ENCODE results near the gene TMPRSS9. TPM values are rescaled to one million over a fixed set of nuclear protein-coding genes. Genes with fewer than 3 reads are reported as not detected.

Gene TMPRSS9
- polyA plus RNA-seq, 1 donor, result 0.38 TPM

- DNase-seq (ENCODE audit: low read depth), result no peak
Observed at GRCh38 chr19:2329501-2329916, 30.6 kb upstream of the TMPRSS9 start.

GRCh38 chr19:2330255-2330631, 29.8 kb upstream of the TMPRSS9 start:
- DNase-seq (ENCODE audit: low read depth), result no peak

GRCh38 chr19:2330632-2331284, 29.3 kb upstream of the TMPRSS9 start:
- no peak for DNase-seq (ENCODE audit: low read depth)

GRCh38 chr19:2331601-2332246, 28.3 kb upstream of the TMPRSS9 start:
- no peak for DNase-seq (ENCODE audit: low read depth)

DNA sequence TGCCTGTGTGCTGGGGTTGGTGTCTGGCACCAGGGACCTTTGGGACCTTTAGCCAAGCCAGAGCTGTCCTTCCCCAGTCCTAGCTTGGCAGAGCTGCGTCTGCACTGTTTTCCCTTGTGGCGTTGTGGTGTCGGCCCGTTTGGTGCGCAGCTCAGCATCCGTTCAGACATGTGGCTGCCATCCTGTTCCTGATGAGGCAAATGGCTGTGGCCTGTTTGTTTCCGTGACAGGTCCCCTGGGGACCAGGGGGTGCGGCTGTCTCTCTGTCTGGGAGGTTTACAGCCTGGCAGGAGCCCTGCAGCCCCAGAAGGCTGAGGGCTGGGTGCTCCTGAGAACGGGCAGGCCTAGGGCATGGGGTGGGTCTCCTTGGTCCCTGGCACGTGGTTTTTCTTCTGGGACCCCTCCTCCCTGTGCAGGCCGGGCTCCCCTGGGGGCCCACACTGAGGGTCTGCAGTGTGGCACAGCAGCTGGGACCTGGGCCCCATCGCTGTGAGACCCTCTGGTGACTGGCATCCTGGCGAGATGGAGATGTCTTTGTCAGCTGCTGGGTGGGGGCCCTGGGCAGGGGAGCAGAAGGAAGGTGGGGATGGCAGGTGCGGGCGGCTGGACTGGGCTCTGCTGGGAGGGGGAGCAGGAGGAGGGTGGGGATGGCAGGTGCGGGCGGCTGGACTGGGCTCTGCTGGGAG, 27.6 kb upstream of the TMPRSS9 start:
- no peak for DNase-seq (ENCODE audit: low read depth)

- DNase-seq (ENCODE audit: low read depth), result no peak
Observed at GRCh38 chr19:2333027-2333806, 26.8 kb upstream of the TMPRSS9 start.

DNA sequence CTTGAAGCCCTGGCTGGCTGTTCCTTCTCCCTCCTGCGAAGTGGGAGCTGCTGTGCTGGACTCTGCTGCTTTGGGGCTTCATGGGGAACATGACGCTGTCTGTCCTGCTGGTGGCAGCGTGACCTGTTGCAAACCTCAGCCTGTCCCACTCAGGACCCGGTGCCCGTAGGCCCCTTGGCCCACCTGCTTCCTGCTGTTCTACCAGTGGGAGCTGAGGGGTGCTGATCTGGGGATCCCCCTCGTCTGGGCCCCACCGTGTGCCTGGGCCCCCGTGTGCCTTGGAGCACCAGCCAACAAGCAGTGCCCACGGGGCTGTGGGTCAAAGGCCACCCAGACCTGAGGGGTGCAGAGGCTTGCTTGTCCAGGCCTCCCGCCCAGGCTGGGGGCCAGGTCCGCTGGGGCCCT, 26.3 kb upstream of the TMPRSS9 start:
- DNase-seq (ENCODE audit: low read depth), result no peak

DNA sequence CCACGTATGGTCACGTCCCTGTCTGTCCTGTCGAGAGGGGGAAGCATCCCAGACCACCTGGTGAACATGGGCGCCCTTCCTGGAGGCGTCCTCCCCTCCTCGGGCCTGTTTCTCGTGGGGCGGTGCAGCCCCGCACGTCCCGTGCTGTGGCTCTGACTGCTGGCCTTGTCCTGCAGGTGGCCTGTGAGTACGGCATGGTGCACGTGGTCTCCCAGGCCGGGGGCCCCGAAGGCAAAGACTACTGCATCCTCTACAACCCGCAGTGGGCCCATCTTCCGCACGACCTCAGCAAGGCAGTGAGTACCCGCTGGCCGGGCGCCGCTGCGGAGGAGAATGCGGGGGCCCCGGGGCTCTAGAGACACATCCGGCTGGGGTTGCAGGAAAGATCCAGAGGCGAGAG, 25.6 kb upstream of the TMPRSS9 start:
- no peak for DNase-seq (ENCODE audit: low read depth)

GRCh38 chr19:2334986-2335846, 24.8 kb upstream of the TMPRSS9 start:
- DNase-seq (ENCODE audit: low read depth), result no peak

DNA sequence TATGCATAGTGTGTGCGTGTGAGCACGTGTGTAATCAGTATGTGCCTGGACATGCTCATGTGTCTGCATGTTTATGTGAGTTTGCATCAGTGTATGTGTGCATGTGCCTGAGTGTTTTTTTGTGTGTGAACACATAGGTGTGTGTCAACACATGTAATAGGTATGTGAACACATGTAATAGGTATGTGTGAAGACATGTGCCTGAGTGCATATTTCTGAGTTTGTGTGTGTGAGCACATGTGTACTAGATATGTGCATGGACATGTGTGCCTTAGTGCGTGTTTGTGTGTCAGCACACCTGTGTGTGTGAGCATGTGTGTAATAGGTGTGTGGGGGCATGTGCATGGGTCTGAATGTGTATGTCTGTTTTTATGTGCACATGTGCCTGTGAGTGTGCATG, 24.2 kb upstream of the TMPRSS9 start:
- no peak for DNase-seq (ENCODE audit: low read depth)

- DNase-seq (ENCODE audit: low read depth), result no peak
Observed at GRCh38 chr19:2336528-2337328, 23.3 kb upstream of the TMPRSS9 start.

DNA sequence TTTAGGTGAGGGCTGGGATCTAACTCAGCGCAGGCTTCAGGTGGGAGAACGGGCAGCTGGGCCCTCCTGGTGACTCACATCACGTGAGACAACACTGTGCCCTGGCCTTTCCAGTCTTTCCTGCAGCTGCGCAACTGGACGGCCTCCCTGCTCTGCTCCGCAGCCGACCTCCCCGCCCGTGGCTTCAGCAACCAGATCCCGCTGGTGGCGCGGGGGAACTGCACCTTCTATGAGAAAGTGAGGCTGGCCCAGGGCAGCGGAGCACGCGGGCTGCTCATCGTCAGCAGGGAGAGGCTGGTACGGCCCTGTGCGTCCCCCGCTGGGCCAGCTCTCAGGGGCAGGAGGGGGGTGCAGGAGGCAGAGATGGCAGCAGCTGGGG, 22.7 kb upstream of the TMPRSS9 start:
- DNase-seq (ENCODE audit: low read depth), result no peak

DNA sequence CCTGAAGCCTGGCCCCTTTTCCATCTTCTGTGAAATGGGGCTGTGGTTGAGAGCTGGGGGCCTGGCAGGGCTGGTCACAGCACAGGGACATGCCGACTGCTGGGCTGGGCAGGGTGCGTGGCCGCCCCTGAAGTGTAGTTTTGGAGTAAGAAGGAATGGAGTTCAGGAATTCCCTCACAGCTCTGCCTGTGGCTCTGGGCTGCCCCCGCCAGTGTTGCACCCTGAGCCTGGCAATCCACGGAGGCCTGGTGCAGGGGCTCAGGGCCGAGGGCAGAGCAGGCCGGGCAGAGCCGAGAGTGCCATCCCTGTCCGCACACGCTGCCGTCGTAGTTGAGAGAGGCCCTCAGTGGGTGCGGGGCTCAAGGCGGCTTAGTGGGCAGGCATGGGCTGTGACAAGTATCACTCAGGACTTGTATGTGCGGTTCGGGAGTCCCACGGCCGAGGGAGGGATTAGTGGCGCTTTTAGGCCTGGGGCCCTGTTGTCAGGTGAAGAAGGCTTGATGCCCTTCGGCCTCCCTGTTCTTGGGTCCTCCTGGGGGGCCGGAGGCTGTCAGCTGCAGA, 21.9 kb upstream of the TMPRSS9 start:
- DNase-seq (ENCODE audit: low read depth), result no peak

DNA sequence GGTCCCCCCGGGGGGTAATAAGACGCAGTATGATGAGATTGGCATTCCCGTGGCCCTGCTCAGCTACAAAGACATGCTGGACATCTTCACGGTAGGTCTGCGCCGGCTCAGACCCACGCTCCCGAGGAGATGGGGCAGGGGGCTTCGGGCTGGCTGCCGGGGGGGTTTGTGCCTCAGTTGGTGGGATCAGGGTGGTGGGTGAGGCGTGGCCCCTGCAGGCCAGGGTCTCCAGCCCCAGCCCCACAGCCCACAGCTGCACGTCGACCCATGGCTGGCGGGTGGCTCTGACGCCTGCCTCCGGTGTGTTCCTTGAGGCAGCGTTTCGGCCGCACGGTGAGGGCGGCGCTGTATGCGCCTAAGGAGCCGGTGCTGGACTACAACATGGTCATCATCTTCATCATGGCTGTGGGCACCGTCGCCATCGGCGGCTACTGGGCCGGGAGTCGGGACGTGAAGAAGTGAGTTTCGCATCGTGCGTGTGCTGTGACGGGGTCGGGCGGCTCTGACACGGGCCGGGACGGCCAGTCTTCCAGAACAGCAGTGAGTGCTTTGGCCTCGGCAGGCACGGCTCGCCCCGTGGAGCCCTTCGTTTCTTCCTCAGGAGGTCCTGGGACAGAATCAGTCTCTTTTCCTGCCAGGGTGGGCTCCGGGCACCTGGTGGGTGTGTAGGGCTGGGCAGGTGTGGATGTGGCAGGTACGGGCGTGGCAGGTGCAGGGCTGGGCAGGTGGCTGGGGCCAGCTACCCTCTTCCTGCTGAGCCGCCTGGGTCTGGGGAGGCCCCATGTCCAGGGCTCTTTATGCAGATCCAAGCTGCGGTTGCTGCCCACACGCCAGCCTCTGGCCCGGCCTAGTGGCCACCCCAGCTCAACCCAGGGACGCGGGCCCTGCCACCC, 21.1 kb upstream of the TMPRSS9 start:
- no peak for DNase-seq (ENCODE audit: low read depth)

DNA sequence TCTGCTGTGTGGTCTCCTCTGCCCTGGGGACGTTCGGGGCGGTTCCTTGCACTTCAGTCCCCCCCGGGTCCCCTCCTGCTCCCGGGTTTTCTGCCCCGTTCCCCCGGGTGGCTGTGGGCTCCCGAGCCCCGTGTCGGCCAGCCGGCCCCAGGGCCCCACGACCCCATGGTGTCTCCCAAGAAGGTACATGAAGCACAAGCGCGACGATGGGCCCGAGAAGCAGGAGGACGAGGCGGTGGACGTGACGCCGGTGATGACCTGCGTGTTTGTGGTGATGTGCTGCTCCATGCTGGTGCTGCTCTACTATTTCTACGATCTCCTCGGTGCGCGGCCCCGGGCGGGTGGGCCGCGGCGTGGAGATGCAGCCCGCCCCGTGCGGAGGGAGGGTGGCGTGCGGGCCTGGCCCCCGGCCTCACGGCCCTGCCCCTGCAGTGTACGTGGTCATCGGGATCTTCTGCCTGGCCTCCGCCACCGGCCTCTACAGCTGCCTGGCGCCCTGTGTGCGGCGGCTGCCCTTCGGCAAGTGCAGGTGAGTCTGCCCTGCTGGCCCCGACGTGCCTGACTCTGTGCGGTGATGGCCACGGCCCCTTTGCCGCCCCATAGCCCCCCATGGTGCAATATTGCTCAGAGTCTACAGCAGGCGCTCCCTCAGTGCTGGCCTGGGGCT, 20.3 kb upstream of the TMPRSS9 start:
- DNase-seq (ENCODE audit: low read depth), result no peak

DNA sequence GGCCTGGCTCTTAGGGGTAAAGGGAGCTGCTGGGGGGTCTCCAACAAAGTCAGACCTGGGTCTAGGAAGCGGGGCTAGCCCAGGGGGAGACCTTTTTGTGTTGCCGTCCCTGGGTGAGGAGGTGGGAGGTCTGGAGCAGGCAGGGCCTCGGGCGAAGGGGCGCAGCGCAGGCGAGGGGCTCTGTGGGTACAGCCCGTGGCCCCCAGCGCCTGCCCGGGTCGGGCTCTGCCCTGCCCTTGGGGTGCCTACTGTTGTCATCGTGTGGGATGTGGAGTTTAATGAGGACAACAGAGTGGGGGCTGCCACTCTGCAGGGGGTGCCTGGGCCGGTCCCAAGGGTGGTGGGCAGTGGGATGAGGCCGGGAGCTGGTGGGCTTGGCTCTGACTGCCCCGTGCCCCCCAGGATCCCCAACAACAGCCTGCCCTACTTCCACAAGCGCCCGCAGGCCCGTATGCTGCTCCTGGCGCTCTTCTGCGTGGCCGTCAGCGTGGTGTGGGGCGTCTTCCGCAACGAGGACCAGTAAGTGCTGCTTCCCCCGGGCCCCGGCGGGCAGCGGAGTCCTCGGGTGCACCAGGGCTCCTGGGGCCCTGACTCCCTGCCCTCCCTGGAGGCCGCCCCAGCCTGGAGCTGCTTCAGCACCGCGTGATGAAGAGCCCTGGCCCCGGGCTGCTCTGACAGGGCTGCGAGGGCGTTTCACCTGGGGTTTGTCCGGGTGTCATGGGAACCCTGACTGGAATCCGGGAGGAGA, 19.4 kb upstream of the TMPRSS9 start:
- DNase-seq (ENCODE audit: low read depth), result no peak

DNA sequence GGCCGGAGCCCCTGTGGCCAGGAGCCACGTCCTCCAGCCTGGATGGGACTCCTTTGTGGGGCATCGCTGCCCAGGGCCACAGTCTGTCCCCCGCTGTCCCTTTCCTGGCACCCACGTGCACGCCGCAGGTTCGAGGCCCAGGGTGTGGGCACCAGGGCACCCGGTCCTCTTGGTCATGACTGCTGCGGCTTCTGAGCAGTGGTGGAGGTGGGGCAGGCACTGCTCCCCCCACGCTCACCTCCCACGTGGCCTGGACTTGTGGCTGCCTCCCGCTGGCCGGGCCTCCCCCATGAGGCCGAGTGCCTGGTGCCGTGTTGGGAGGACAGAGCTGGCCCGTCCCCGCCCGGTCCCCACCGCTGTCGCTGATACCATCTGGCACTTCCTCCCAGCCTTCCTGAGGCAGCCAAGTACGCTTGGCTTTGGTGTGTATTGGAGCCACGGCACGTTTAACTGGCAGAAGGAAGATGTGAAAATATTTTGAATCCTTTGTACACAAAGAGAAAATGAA, 18.8 kb upstream of the TMPRSS9 start:
- no peak for DNase-seq (ENCODE audit: low read depth)

GRCh38 chr19:2341982-2342381, 18.1 kb upstream of the TMPRSS9 start:
- no peak for DNase-seq (ENCODE audit: low read depth)
